GM21360 (cell line): ENCODE measurements around the gene SYVN1.
A peak's percentile ranks its signal among the peaks of the same experiment; 100 is the strongest.

Source experiments
- ATAC-seq: cut with Tn5 transposase; IDR thresholded peaks from one replicate; pipeline ENCODE4 v1.9.1; 2021; ENCODE audit warnings: mild to moderate bottlenecking, moderate library complexity; ENCODE audit not compliant: unreplicated experiment

SYVN1 gene

DNA sequence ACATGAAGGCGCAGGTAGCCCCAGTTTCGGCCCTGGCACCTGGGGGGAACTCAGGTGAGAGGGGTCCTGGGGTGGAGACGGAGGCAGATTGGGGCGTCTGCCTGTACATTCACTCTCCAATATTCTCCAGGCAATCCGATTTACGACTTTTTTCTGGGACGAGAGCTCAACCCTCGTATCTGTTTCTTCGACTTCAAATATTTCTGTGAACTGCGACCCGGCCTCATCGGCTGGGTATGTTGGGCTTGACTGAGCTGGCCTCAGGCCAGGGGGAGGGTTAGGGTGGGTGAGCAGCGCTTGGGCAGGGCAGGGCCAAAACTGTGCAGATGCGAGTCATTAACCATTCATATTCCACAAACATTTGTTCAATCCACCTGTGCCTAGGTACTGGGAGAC lies 21.0 kb downstream of the SYVN1 start:
- ATAC-seq = no peak

GRCh38 chr11:65112546-65113360 lies 21.6 kb downstream of the SYVN1 start:
- ATAC-seq = peak; percentile 33

- peak; percentile 43 for ATAC-seq
Observed at GRCh38 chr11:65111744-65112545, 22.4 kb downstream of the SYVN1 start, which contains the start of gene TM7SF2. Gene TM7SF2 (plus strand): TSS chr11:65111872. CDS start chr11:65112016, 144 bp downstream.

DNA sequence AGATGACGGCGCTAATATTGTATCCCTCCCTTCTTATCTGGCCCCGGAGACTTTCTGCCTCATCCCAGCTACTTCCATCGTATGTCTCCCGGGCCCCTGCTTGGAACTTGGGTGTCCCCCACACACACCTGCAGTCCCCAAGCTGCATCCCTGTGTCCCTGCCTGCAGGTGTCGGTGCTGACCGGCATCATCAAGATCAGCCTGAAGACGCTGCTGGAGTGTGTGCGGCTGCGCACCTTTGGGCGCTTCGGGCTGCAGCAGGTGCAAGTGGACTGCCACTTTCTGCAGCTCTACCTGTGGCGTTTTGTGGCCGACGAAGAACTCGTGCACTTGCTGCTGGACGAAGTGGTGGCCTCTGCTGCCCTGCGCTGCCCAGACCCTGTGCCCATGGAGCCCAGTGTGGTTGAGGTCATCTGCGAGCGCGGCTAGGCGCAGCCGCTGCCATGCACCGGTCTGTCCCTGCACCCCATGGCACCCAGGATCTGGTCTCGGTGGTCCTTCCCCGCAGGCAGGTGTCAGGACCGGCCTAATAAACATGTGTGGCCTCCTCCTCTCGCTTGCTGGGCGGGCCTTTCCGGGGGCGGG lies 23.1 kb downstream of the SYVN1 start:
- ATAC-seq = no peak

DNA sequence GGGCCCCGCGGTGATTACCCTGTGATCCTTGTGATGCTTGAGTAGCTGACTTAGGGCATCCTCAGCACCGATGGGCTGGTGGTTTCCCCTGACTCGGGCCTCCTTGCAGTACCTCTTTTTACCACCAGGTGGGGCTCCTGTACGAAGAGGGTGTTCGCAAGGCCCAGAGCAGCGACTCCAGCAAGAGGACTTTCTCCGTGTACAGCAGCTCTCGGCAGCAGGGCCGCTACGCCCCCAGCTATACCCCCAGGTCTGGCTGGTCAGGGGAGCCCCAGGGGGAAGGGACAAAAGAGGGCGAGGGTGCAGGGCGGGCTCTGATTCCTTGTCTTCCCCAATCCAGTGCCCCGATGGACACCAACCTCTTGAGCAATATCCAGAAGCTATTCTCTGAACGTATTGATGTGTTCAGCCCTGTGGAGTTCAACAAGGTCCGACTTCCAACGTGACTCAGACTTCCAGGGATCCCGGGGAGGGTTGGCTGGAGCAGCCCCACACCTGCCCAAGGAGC lies 23.9 kb downstream of the SYVN1 start:
- no peak for ATAC-seq

- no peak for ATAC-seq
Observed at GRCh38 chr11:65109231-65110198, 24.8 kb downstream of the SYVN1 start.

DNA sequence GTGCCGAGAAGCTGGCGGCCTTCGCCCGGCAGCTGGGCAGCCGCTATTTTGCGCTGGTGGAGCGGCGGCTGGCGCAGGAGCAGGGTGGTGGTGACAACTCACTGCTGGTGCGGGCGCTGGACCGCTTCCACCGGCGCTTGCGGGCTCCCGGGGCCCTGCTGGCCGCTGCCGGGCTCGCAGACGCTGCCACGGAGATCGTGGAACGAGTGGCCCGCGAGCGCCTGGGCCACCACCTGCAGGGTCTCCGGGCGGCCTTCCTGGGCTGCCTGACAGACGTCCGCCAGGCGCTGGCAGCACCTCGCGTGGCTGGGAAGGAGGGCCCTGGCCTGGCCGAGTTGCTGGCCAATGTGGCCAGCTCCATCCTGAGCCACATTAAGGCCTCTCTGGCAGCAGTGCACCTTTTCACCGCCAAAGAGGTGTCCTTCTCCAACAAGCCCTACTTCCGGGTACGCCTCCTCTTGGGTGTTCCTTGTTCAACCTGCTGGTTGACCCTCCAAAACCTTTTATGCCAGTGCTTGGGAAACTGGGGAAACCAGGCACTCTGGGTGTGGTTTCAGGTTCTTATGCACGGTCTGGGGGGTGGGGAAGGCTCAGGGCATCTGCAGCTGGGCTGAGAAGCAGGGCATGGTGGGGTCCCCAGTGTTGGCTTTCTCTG lies 25.7 kb downstream of the SYVN1 start:
- ATAC-seq = no peak

DNA sequence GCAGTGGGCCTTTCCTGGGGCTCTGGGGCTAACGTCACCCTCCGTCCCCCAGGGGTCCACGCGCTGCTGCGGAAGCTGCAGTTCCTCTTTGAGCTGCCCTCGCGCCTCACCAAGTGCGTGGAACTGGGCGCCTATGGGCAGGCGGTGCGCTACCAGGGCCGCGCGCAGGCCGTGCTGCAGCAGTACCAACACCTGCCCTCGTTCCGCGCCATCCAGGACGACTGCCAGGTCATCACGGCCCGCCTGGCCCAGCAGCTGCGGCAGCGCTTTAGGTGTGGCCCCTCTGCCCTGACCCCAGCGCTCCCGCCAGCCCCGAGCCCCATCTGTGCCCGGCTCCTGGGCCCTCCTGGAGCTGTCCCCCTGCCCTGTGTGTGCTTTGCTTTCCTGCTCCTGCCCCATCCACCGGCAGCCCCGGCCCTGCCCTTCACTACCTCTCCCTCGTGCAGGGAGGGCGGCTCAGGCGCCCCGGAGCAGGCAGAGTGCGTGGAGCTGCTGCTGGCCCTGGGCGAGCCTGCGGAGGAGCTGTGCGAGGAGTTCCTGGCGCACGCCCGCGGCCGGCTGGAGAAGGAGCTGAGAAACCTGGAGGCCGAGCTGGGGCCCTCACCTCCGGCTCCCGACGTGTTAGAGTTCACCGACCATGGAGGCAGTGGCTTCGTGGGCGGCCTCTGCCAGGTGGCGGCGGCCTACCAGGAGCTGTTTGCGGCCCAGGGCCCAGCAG lies 26.4 kb downstream of the SYVN1 start:
- ATAC-seq = no peak

DNA sequence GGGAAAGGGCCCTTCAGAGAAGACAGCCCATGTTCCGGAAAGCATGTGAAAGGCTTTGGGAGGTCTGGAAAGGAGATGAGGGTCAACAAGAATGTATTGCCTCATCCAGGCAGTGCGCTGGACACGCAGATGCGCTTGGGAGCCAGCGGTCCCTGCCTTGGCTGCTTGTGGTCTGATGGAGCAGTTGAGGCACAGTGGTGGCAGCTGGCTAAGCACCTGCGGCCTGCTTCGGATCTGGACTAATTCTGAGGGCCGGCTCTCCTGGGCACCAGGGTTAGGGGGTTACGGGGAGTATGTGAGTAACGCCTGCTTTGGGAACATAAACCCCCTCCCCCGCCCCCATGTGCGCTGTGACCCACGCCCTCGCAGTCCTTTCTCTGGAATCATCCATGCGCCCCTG lies 27.2 kb downstream of the SYVN1 start:
- no peak for ATAC-seq

DNA sequence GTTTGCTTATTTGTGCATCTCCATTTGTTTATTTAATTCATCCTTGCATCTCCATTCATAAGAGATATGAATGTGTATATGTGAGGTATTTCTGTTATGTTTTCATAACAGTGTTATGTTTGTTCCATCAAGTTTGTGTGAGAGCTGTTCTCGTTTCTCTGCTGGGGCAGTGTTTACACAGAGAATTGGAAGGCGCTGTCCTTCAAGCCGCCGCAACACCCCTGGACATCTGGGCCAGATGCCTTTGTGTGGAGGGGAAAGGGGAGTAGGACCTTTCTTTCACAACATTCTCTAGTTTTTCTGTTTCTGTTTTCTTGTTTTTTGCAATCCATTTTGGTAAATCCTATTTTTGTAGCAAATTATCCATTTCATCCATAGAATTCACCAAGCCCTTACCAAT lies 29.7 kb downstream of the SYVN1 start:
- ATAC-seq = no peak

- no peak for ATAC-seq
Observed at GRCh38 chr11:65103476-65103875, 30.8 kb downstream of the SYVN1 start.

- no peak for ATAC-seq
Observed at GRCh38 chr11:65102142-65103095, 31.9 kb downstream of the SYVN1 start.

DNA sequence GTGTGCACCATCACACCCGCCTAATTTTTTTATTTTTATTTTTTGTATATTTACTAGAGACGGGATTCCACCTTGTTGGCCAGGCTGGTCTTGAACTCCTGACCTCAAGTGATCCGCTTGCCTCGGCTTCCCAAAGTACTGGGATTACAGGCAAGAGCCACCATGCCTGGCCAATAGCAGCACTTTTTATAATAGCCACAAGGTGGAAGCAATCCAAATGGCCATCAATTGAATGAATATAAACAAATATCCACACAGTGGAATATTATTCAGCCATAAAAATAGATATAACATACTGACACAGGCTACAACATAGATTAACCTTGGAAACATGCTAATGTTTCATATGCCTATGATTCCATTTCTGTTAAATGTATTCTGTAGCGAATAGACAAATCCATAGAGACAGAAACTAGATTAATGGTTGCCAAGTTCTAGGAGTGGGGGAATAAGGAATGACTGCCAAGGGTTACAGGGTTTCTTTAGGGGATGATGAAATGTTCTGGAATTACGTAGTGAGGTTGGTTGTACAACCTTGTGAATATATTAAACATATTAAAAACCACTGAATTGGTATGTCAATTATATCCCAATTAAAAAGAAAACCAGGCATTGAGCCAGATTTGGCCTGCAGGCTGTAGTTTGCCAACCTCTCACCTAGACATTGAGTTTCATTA lies 33.5 kb downstream of the SYVN1 start:
- ATAC-seq = no peak

DNA sequence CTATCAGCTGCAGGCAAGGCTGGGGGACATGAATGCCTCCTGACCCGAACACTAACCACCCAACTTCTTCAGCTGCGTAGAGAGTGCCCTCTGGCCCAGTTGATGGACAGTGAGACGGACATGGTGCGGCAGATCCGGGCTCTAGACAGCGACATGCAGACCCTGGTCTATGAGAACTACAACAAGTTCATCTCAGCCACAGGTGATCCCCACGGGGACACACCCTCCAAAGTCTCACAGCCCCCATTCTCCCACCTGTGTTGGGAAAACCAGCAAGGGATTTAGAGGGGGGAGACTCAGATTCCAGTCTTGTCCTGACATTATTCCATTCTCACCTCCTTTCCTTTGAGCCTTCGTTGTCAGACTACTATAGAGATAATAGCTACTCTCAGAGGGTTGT lies 37.4 kb downstream of the SYVN1 start:
- ATAC-seq = no peak

GRCh38 chr11:65095974-65096806 lies 38.1 kb downstream of the SYVN1 start, which contains the start of gene VPS51:
Gene VPS51 (plus strand): TSS chr11:65096214. CDS start chr11:65096251, 37 bp downstream.
- ATAC-seq = peak; percentile 78

GRCh38 chr11:65095427-65095826 lies 38.9 kb downstream of the SYVN1 start:
- ATAC-seq = no peak
